Activated T-cell treated with anti-CD3 and anti-CD28 coated beads for 4 hours (primary cell): ENCODE data around the gene STAC.

Experiments
- DNase-seq: peaks from one replicate; pipeline ENCODE4 v3.0.0-alpha.2; 2020

Gene STAC

GRCh38 chr3:36380221-36381031, at the start of gene STAC:
Gene STAC (plus strand): TSS chr3:36380504. CDS start chr3:36380644, 140 bp downstream.
- no peak for DNase-seq

- DNase-seq = no peak
Observed at GRCh38 chr3:36332139-36332538, 48.2 kb upstream of the STAC start.

- DNase-seq = no peak
Observed at GRCh38 chr3:36362216-36362615, 18.1 kb upstream of the STAC start.

- DNase-seq = no peak
Observed at GRCh38 chr3:36362973-36363372, 17.3 kb upstream of the STAC start.

- DNase-seq = no peak
Observed at GRCh38 chr3:36364260-36364659, 16.0 kb upstream of the STAC start.

- no peak for DNase-seq
Observed at GRCh38 chr3:36365829-36366228, 14.5 kb upstream of the STAC start.

- DNase-seq = no peak
Observed at GRCh38 chr3:36366308-36366707, 14.0 kb upstream of the STAC start.

- no peak for DNase-seq
Observed at GRCh38 chr3:36367912-36368573, 12.3 kb upstream of the STAC start.

- no peak for DNase-seq
Observed at GRCh38 chr3:36372534-36372935, 7.8 kb upstream of the STAC start.

GRCh38 chr3:36373084-36373483, 7.2 kb upstream of the STAC start:
- DNase-seq = no peak

GRCh38 chr3:36373666-36374065, 6.6 kb upstream of the STAC start:
- DNase-seq = no peak

- DNase-seq = no peak
Observed at GRCh38 chr3:36379872-36380220, 458 bp upstream of the STAC start.

GRCh38 chr3:36381311-36381956, 1.1 kb downstream of the STAC start:
- DNase-seq = no peak

GRCh38 chr3:36393563-36393962, 13.3 kb downstream of the STAC start:
- no peak for DNase-seq

- no peak for DNase-seq
Observed at GRCh38 chr3:36394176-36394575, 13.9 kb downstream of the STAC start.

GRCh38 chr3:36397841-36398240, 17.5 kb downstream of the STAC start:
- no peak for DNase-seq

GRCh38 chr3:36399933-36400332, 19.6 kb downstream of the STAC start:
- no peak for DNase-seq

GRCh38 chr3:36401056-36401455, 20.8 kb downstream of the STAC start:
- DNase-seq = no peak

- DNase-seq = no peak
Observed at GRCh38 chr3:36403661-36404060, 23.4 kb downstream of the STAC start.

GRCh38 chr3:36405190-36405589, 24.9 kb downstream of the STAC start:
- DNase-seq = no peak

GRCh38 chr3:36408146-36408545, 27.8 kb downstream of the STAC start:
- no peak for DNase-seq

- DNase-seq = no peak
Observed at GRCh38 chr3:36409862-36410261, 29.6 kb downstream of the STAC start.

- no peak for DNase-seq
Observed at GRCh38 chr3:36411587-36411986, 31.3 kb downstream of the STAC start.

GRCh38 chr3:36416599-36416998, 36.3 kb downstream of the STAC start:
- no peak for DNase-seq
